Esophagus squamous epithelium (tissue), 4 donors: ENCODE measurements around the gene SORL1.

Source experiments
- POLR2A ChIP-seq, 4 donors: fragments of 450-650 bp; IDR thresholded peaks; one replicate each; pipeline ENCODE4 v1.6.1; 2017; ENCODE audit warnings: antibody characterized with exemption in 4 of 4, mild to moderate bottlenecking in 4 of 4, moderate library complexity in 3 of 4
- TF ChIP-seq, protein P1 (sequence below), 6 experiments: fragments of 450-650 bp in 4 of 6; fragments of 200-600 bp in 2 of 6; sonication (generic) in 2 of 6; IDR thresholded peaks; one replicate each; pipeline ENCODE4 v1.5.1; 2016 to 2019; ENCODE audit warnings: antibody characterized with exemption in 6 of 6, mild to moderate bottlenecking in 4 of 6, moderate library complexity in 4 of 6

DNA sequence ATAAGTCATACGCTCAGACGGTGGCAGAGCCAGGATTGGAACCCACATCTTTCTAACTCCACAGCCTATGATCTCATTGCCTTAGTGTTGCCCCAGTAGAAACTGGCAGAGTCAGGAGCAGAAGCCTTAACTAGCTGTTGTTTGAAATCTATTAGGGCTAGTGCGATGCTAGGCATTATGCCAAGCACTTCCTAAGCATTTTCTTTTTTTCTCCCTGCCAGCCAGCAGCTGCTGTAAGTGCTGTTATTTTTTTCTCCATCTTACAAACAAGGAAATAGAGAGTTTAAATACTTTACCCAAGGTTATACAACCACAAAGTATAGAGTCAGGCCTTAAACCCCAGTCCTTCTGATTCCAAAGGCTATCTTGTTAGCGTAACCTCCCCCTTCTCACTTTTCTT is 161.6 kb downstream of the SORL1 start:
- TF ChIP-seq POLR2A (IDR thresholded peaks at IDR 0.05), result no peak
- TF ChIP-seq, protein P1, sequence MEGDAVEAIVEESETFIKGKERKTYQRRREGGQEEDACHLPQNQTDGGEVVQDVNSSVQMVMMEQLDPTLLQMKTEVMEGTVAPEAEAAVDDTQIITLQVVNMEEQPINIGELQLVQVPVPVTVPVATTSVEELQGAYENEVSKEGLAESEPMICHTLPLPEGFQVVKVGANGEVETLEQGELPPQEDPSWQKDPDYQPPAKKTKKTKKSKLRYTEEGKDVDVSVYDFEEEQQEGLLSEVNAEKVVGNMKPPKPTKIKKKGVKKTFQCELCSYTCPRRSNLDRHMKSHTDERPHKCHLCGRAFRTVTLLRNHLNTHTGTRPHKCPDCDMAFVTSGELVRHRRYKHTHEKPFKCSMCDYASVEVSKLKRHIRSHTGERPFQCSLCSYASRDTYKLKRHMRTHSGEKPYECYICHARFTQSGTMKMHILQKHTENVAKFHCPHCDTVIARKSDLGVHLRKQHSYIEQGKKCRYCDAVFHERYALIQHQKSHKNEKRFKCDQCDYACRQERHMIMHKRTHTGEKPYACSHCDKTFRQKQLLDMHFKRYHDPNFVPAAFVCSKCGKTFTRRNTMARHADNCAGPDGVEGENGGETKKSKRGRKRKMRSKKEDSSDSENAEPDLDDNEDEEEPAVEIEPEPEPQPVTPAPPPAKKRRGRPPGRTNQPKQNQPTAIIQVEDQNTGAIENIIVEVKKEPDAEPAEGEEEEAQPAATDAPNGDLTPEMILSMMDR (IDR thresholded peaks at IDR 0.05), result no peak
